SK-N-SH treated with all-trans-retinoic acid at 6 μM for 48 hours (cell line): ENCODE results near the gene RNU2-1.
"Not testable (repeated sequence)": the region's sequence is repeated elsewhere in the genome, so short reads cannot be mapped to it uniquely, and the experiment has no call there.

Experiments
- ATAC-seq: fragments of 200-7000 bp; cut with Tn5 transposase; 3 replicates; pipeline ENCODE4 v1.9.1; 2020; ENCODE audit warnings: mild to moderate bottlenecking, moderate library complexity
- ARNTL ChIP-seq: fragments of 450-650 bp; formaldehyde crosslinking; IDR thresholded peaks from 2 replicates; pipeline ENCODE4 v1.5.0; 2020; ENCODE audit warnings: low read depth, mild to moderate bottlenecking, moderate library complexity, borderline replicate concordance
- CSDC2 ChIP-seq: fragments of 250-450 bp; sonication (Bioruptor Pico); IDR thresholded peaks from 2 replicates; pipeline ENCODE4 v1.5.0; 2020; ENCODE audit warnings: mild to moderate bottlenecking, moderate library complexity
- ESRRG ChIP-seq: fragments of 250-450 bp; sonication (Bioruptor Pico); IDR thresholded peaks from 2 replicates; pipeline ENCODE4 v1.6.1; 2021; ENCODE audit warnings: mild to moderate bottlenecking
- GLIS3 ChIP-seq: fragments of 250-450 bp; sonication (Bioruptor Pico); IDR thresholded peaks from 2 replicates; pipeline ENCODE4 v1.5.0; 2020; ENCODE audit warnings: mild to moderate bottlenecking, moderate library complexity
- ISL1 ChIP-seq: fragments of 250-450 bp; sonication (Bioruptor Pico); IDR thresholded peaks from 2 replicates; pipeline ENCODE4 v2.1.2; 2022; ENCODE audit warnings: mild to moderate bottlenecking, moderate library complexity
- OSR1 ChIP-seq: fragments of 250-450 bp; sonication (Bioruptor Pico); IDR thresholded peaks from 2 replicates; pipeline ENCODE4 v1.8.0; 2022; ENCODE audit warnings: moderate library complexity, mild to moderate bottlenecking, inconsistent platforms
- PPARA ChIP-seq: fragments of 250-450 bp; sonication (Bioruptor Pico); IDR thresholded peaks from 2 replicates; pipeline ENCODE4 v1.5.0; 2020; ENCODE audit warnings: mild to moderate bottlenecking, borderline replicate concordance
- RARB ChIP-seq: fragments of 250-450 bp; sonication (Bioruptor Pico); IDR thresholded peaks from 2 replicates; pipeline ENCODE4 v1.8.0; 2021; ENCODE audit warnings: mild to moderate bottlenecking, moderate library complexity
- TOX ChIP-seq: fragments of 250-450 bp; sonication (Bioruptor Pico); IDR thresholded peaks from 2 replicates; pipeline ENCODE4 v1.8.0; 2021; ENCODE audit warnings: mild to moderate bottlenecking, moderate library complexity, borderline replicate concordance
- ZC3H10 ChIP-seq: fragments of 250-450 bp; sonication (Bioruptor Pico); IDR thresholded peaks from 2 replicates; pipeline ENCODE4 v1.5.1; 2021; ENCODE audit warnings: mild to moderate bottlenecking, moderate library complexity
- ZFP3 ChIP-seq: fragments of 250-450 bp; sonication (Bioruptor Pico); IDR thresholded peaks from 2 replicates; pipeline ENCODE4 v1.5.0; 2020; ENCODE audit warnings: mild to moderate bottlenecking, moderate library complexity
- ZFP30 ChIP-seq: fragments of 450-650 bp; formaldehyde crosslinking; IDR thresholded peaks from 2 replicates; pipeline ENCODE4 v1.5.0; 2022; ENCODE audit warnings: mild to moderate bottlenecking, moderate library complexity
- ZNF70 ChIP-seq: fragments of 450-650 bp; formaldehyde crosslinking; IDR thresholded peaks from 2 replicates; pipeline ENCODE4 v1.5.0; 2020; ENCODE audit warnings: mild to moderate bottlenecking, moderate library complexity
- ZNF8 ChIP-seq: fragments of 450-650 bp; formaldehyde crosslinking; IDR thresholded peaks from 2 replicates; pipeline ENCODE4 v1.5.0; 2020; ENCODE audit warnings: mild to moderate bottlenecking, moderate library complexity
- TF ChIP-seq, protein P1 (sequence below): fragments of 250-450 bp; sonication (Bioruptor Pico); IDR thresholded peaks from 2 replicates; pipeline ENCODE4 v1.8.0; 2021; ENCODE audit warnings: low read depth, mild to moderate bottlenecking, moderate library complexity, borderline replicate concordance
- TF ChIP-seq, protein P2 (sequence below): fragments of 250-450 bp; sonication (Bioruptor Pico); IDR thresholded peaks from 2 replicates; pipeline ENCODE4 v1.8.0; 2020; ENCODE audit warnings: mild to moderate bottlenecking, moderate library complexity, borderline replicate concordance
- TF ChIP-seq, protein P3 (sequence below): fragments of 250-450 bp; sonication (Bioruptor Pico); IDR thresholded peaks from 2 replicates; pipeline ENCODE4 v1.5.1; 2020; ENCODE audit warnings: low read depth, mild to moderate bottlenecking, moderate library complexity
- TF ChIP-seq, protein P4 (sequence below): fragments of 250-450 bp; sonication (Bioruptor Pico); IDR thresholded peaks from 2 replicates; pipeline ENCODE4 v1.5.1; 2021; ENCODE audit warnings: mild to moderate bottlenecking, moderate library complexity
- TF ChIP-seq, protein P5 (sequence below): fragments of 250-450 bp; sonication (Bioruptor Pico); IDR thresholded peaks from 2 replicates; pipeline ENCODE4 v1.5.0; 2020; ENCODE audit warnings: mild to moderate bottlenecking, moderate library complexity

Gene RNU2-1

DNA sequence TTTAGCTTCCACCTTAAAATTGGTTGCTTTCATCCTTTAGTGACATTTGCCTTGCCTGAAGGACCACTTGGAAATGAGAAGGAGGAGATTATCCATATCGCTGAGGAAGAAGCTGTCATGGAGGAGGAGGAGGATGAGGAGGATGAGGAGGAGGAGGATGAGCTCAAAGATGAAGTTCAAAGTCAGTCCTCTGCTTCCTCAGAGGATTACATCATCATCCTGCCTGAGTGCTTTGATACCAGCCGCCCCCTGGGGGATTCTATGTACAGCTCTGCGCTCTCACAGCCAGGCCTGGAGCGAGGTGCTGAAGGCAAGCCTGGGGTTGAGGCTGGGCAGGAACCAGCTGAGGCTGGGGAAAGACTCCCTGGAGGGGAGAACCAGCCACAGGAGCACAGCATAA lies 33.6 kb downstream of the RNU2-1 start:
- TF ChIP-seq, protein P1, sequence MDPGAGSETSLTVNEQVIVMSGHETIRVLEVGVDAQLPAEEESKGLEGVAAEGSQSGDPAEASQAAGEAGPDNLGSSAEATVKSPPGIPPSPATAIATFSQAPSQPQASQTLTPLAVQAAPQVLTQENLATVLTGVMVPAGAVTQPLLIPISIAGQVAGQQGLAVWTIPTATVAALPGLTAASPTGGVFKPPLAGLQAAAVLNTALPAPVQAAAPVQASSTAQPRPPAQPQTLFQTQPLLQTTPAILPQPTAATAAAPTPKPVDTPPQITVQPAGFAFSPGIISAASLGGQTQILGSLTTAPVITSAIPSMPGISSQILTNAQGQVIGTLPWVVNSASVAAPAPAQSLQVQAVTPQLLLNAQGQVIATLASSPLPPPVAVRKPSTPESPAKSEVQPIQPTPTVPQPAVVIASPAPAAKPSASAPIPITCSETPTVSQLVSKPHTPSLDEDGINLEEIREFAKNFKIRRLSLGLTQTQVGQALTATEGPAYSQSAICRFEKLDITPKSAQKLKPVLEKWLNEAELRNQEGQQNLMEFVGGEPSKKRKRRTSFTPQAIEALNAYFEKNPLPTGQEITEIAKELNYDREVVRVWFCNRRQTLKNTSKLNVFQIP (CRISPR knock-in tag) = no peak
- TF ChIP-seq RARB (CRISPR knock-in tag) = no peak
- no peak for TF ChIP-seq ZFP30 (CRISPR knock-in tag)
- TF ChIP-seq ZFP3 (CRISPR knock-in tag) = no peak
- TF ChIP-seq GLIS3 (CRISPR knock-in tag) = no peak
- TF ChIP-seq, all 23 proteins: peak for 0
- ATAC-seq = no peak

DNA sequence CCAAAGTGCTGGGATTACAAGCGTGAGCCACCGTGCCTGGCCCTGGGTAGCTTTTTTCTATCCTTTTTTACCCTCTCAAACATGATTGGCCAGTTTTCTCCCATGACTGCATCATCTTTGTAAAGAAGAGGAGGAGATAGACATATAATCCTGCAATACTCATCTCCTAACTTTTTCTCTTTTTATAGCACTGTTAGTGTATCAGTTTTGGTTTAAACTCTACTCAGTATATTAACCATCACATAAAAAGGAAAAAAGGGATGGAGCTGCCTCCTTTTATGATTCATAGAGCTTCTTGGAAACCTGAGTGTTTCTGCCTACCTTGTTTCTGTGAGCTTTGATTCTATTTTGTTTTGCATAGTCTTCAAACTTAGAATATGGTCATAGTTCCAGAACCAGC lies 34.1 kb downstream of the RNU2-1 start:
- ATAC-seq = no peak
- TF ChIP-seq CSDC2 (CRISPR knock-in tag) = no peak
- TF ChIP-seq, all 23 proteins: peak for 0

DNA sequence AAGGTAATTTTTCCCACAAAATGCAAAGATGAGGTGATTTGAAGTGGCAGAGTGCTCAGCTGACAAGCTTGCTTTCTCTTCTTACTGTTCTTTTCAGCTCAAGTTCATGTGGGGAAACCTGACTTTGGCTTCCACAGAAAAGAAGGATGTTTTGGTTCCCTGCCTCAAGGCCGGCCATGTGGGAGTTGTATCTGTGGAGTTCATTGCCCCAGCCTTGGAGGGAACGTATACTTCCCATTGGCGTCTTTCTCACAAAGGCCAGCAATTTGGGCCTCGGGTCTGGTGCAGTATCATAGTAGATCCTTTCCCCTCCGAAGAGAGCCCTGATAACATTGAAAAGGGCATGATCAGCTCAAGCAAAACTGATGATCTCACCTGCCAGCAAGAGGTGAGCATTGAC lies 40.5 kb downstream of the RNU2-1 start:
- no peak for ATAC-seq
- TF ChIP-seq, protein P2, sequence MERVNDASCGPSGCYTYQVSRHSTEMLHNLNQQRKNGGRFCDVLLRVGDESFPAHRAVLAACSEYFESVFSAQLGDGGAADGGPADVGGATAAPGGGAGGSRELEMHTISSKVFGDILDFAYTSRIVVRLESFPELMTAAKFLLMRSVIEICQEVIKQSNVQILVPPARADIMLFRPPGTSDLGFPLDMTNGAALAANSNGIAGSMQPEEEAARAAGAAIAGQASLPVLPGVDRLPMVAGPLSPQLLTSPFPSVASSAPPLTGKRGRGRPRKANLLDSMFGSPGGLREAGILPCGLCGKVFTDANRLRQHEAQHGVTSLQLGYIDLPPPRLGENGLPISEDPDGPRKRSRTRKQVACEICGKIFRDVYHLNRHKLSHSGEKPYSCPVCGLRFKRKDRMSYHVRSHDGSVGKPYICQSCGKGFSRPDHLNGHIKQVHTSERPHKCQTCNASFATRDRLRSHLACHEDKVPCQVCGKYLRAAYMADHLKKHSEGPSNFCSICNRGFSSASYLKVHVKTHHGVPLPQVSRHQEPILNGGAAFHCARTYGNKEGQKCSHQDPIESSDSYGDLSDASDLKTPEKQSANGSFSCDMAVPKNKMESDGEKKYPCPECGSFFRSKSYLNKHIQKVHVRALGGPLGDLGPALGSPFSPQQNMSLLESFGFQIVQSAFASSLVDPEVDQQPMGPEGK (CRISPR knock-in tag) = no peak
- TF ChIP-seq, protein P3, sequence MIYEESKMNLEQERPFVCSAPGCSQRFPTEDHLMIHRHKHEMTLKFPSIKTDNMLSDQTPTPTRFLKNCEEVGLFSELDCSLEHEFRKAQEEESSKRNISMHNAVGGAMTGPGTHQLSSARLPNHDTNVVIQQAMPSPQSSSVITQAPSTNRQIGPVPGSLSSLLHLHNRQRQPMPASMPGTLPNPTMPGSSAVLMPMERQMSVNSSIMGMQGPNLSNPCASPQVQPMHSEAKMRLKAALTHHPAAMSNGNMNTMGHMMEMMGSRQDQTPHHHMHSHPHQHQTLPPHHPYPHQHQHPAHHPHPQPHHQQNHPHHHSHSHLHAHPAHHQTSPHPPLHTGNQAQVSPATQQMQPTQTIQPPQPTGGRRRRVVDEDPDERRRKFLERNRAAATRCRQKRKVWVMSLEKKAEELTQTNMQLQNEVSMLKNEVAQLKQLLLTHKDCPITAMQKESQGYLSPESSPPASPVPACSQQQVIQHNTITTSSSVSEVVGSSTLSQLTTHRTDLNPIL (CRISPR knock-in tag) = no peak
- TF ChIP-seq PPARA (CRISPR knock-in tag) = no peak
- no peak for TF ChIP-seq OSR1 (CRISPR knock-in tag)
- TF ChIP-seq ZC3H10 = no peak
- no peak for TF ChIP-seq ESRRG (CRISPR knock-in tag)
- no peak for TF ChIP-seq RARB (CRISPR knock-in tag)
- no peak for TF ChIP-seq ZFP30 (CRISPR knock-in tag)
- TF ChIP-seq ZNF70 = no peak
- no peak for TF ChIP-seq ZNF8 (CRISPR knock-in tag)
- TF ChIP-seq, protein P4, sequence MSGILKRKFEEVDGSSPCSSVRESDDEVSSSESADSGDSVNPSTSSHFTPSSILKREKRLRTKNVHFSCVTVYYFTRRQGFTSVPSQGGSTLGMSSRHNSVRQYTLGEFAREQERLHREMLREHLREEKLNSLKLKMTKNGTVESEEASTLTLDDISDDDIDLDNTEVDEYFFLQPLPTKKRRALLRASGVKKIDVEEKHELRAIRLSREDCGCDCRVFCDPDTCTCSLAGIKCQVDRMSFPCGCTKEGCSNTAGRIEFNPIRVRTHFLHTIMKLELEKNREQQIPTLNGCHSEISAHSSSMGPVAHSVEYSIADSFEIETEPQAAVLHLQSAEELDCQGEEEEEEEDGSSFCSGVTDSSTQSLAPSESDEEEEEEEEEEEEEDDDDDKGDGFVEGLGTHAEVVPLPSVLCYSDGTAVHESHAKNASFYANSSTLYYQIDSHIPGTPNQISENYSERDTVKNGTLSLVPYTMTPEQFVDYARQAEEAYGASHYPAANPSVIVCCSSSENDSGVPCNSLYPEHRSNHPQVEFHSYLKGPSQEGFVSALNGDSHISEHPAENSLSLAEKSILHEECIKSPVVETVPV (CRISPR knock-in tag) = no peak
- no peak for TF ChIP-seq TOX (CRISPR knock-in tag)
- no peak for TF ChIP-seq ARNTL (CRISPR knock-in tag)
- TF ChIP-seq, protein P5, sequence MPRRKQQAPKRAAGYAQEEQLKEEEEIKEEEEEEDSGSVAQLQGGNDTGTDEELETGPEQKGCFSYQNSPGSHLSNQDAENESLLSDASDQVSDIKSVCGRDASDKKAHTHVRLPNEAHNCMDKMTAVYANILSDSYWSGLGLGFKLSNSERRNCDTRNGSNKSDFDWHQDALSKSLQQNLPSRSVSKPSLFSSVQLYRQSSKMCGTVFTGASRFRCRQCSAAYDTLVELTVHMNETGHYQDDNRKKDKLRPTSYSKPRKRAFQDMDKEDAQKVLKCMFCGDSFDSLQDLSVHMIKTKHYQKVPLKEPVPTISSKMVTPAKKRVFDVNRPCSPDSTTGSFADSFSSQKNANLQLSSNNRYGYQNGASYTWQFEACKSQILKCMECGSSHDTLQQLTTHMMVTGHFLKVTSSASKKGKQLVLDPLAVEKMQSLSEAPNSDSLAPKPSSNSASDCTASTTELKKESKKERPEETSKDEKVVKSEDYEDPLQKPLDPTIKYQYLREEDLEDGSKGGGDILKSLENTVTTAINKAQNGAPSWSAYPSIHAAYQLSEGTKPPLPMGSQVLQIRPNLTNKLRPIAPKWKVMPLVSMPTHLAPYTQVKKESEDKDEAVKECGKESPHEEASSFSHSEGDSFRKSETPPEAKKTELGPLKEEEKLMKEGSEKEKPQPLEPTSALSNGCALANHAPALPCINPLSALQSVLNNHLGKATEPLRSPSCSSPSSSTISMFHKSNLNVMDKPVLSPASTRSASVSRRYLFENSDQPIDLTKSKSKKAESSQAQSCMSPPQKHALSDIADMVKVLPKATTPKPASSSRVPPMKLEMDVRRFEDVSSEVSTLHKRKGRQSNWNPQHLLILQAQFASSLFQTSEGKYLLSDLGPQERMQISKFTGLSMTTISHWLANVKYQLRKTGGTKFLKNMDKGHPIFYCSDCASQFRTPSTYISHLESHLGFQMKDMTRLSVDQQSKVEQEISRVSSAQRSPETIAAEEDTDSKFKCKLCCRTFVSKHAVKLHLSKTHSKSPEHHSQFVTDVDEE (CRISPR knock-in tag) = no peak

DNA sequence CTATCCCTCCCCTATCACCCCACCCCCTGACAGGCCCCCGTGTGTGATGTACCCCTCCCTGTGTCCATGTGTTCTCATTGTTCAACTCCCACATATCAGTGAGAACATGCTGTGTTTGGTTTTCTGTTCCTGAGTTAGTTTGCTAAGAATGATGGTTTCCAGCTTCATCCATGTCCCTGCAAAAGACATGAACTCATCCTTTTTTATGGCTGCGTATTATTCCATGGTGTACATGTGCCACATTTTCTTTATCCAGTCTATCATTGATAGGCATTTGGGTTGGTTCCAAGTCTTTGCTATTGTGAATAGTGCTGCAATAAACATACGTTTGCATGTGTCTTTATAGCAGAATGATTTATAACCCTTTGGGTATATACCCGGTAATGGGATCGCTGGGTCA lies 47.1 kb downstream of the RNU2-1 start:
- ATAC-seq = not testable (repeated sequence)

DNA sequence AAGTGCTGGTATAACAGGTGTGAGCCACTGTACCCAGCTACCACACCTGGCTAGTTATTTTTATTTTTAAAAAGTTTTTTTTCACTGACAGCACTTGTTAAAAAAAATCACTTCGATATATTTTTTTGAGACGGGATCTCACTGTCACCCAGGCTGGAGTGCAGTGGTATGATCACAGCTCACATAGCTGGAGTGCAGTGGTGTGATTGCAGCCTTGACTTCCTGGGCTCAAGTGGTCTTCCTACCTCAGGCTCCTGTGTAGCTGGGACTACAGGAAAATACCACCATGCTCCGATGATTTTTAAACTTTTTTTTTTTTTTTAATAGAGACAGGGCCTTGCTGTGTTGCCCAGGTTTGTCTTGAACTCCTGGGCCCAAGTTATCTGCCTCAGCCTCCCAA lies 49.9 kb downstream of the RNU2-1 start:
- ATAC-seq = no peak
- TF ChIP-seq ZC3H10 (no peak), PPARA (CRISPR knock-in tag) (no peak), ISL1 (CRISPR knock-in tag) (no peak)
- TF ChIP-seq, protein P4 (CRISPR knock-in tag) = no peak
- TF ChIP-seq, protein P5 (CRISPR knock-in tag) = no peak
